Spleen (tissue), 11 donors: ENCODE data around the gene TAAR8. TPM values are rescaled to one million over a fixed set of nuclear protein-coding genes. Genes with fewer than 3 reads are reported as not detected.
A peak's percentile ranks its signal among the peaks of the same experiment; 100 is the strongest.

Experiments used
- DNase-seq: peaks from one replicate; pipeline ENCODE4 v3.0.0-alpha.2; 2020
- H3K27ac ChIP-seq, 8 donors: fragments of 200-600 bp; sonication (generic) in 7 of 8; 1 replicate in 4 of 8; 2 replicates in 4 of 8; pipeline versions ENCODE4 v1.5.0 to v1.8.0; 2016 to 2021; ENCODE audit warnings: inconsistent platforms in 4 of 8, mild to moderate bottlenecking in 4 of 8, moderate library complexity in 1 of 8
- H3K27me3 ChIP-seq, 7 donors: fragments of 200-600 bp; sonication (generic) in 6 of 7; replicated peaks in 1 of 7; 1 replicate in 4 of 7; 2 replicates in 3 of 7; pipeline versions ENCODE4 v1.5.0 to v1.8.0; 2016 to 2021; ENCODE audit warnings: inconsistent platforms in 3 of 7, mild to moderate bottlenecking in 1 of 7
- H3K36me3 ChIP-seq, 6 donors: fragments of 200-600 bp; sonication (generic) in 5 of 6; 1 replicate in 4 of 6; 2 replicates in 2 of 6; pipeline versions ENCODE4 v1.5.0 to v1.8.0; 2016 to 2021; ENCODE audit warnings: inconsistent platforms in 2 of 6
- H3K4me1 ChIP-seq, 6 donors: fragments of 200-600 bp; sonication (generic) in 5 of 6; 1 replicate in 3 of 6; 2 replicates in 3 of 6; pipeline versions ENCODE4 v1.5.0 to v1.8.0; 2016 to 2021; ENCODE audit warnings: inconsistent platforms in 3 of 6
- H3K4me3 ChIP-seq, 8 donors: fragments of 200-600 bp; sonication (generic) in 7 of 8; 1 replicate in 4 of 8; 2 replicates in 4 of 8; pipeline versions ENCODE4 v1.5.0 to v1.8.0; 2016 to 2021; ENCODE audit warnings: inconsistent platforms in 4 of 8, mild to moderate bottlenecking in 4 of 8, moderate library complexity in 2 of 8
- H3K9me3 ChIP-seq, 8 donors: fragments of 200-600 bp; sonication (generic) in 7 of 8; 1 replicate in 4 of 8; 2 replicates in 4 of 8; pipeline versions ENCODE4 v1.5.0 to v1.8.0; 2016 to 2021; ENCODE audit warnings: inconsistent platforms in 4 of 8
- POLR2A ChIP-seq, 3 donors: fragments of 450-650 bp; IDR thresholded peaks; one replicate each; pipeline ENCODE4 v1.5.1; 2017; ENCODE audit warnings: antibody characterized with exemption in 3 of 3, mild to moderate bottlenecking in 1 of 3
- POLR2AphosphoS5 ChIP-seq, 3 donors: sonication (generic); formaldehyde crosslinking; IDR thresholded peaks; one replicate each; pipeline ENCODE4 v1.5.1; 2017; ENCODE audit warnings: antibody characterized with exemption in 3 of 3
- WGBS, 5 donors: extraction: QIAGEN DNeasy Blood & Tissue Kit in 3 of 5; methylation state at CpG; one replicate each; pipeline versions ENCODE4 v1.1.5 to v1.1.7; 2013 to 2018; 5-methylcytosine and 5-hydroxymethylcytosine counted together
- intact Hi-C: fragments of 100-400 bp; cut with DNase I; formaldehyde crosslinking; loops from one replicate; pipeline ENCODE4 v1.15.0; 2023; ENCODE audit warnings: low total_unique reads
- polyA plus RNA-seq, 3 donors: library from polyadenylated mRNA; stranded (reverse); fragments of 200-250 nt; gene quantifications; one replicate each; pipeline ENCODE4 v1.2.1, GENCODE V29; 2013
- total RNA-seq, 7 donors: library from RNA; depleted of rRNA in 3 of 7; stranded (reverse); fragments of >200 nt in 3 of 7; fragmentation: NEBNext Ultra II Directional in 4 of 7; extraction: Animal tissue kit (Norgen Biotek cat#: 25700) in 4 of 7; gene quantifications; one replicate each; pipeline versions ENCODE4 v1.1.0 to v1.2.1, GENCODE V29; 2016 to 2021
- TF ChIP-seq, protein P1 (sequence below), 11 experiments: fragments of 200-600 bp in 7 of 11; fragments of 450-650 bp in 4 of 11; sonication (generic) in 4 of 11; IDR thresholded peaks in 8 of 11; conservative IDR thresholded peaks in 3 of 11; 1 replicate in 7 of 11; 2 replicates in 4 of 11; pipeline versions ENCODE4 v1.4.0 to v1.8.0; 2016 to 2021; ENCODE audit warnings: antibody characterized with exemption in 11 of 11, inconsistent platforms in 4 of 11, mild to moderate bottlenecking in 1 of 11
- donor health status: healthy with polysubstance abuse.
- donor health status: DM: no; HTN: no; CAD: no; lungs with moderate emphysema.
- donor health status: DM: no; HTN: no; CAD: no.
- donor health status: Bipolar disorder and iron deficiency.
- donor health status: healthy.
- donor health status: DM: no; HTN: no; CAD: no.
- donor health status: DM: yes; HTN: yes; CAD: no.

TAAR8 gene
- total and polyA plus RNA-seq, 10 donors: not detected

DNA sequence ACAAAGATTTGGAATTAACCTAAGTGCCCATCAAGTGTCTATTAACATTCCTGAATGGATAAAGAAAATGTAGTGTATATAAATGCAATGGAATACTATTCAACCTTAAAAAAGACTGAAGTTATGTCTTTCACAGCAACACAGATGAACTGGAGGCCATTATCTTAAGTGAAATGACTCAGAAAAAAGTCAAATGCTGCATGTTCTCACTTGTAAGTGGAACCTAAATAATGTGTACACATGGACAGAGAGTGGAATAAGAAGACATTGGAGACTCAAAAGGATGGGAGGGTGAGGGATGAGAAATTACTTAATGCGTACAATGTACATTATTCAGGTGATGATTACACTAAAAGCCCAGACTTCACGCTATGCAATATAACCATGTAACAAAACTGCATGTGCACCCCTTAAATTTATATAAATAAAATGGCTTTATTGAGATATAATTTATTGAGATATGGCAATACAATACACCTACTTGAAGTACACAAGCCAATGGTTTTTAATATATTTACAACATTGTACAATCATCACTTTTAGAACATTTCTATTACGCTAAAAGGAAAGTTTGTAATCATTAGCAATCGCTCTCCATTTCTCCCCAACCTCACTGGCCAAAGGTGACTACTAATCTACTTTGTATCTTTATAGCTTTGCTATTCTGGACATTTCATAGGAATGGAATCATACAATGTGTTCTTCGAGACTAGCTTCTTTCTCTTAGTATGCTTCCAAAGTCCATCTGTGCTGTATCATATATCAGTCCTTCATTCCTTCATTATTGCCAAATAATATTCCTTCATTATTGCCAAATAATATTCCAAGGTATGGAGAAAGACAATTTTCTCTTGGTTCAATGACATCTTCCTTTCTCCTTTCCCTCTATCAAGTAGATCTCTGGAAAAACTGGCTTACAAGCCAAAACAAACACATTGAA is 45.3 kb upstream of the TAAR8 start:
- H3K9me3 ChIP-seq: no peaks in the 10 kb centered on the region
- 95 to 98% (median 97%) methylated on average over 5 of the region's 5 CpGs for WGBS, 5 donors
- TF ChIP-seq POLR2AphosphoS5 (IDR thresholded peaks at IDR 0.05) (no peak), POLR2A (IDR thresholded peaks at IDR 0.05) (no peak)
- TF ChIP-seq, protein P1, sequence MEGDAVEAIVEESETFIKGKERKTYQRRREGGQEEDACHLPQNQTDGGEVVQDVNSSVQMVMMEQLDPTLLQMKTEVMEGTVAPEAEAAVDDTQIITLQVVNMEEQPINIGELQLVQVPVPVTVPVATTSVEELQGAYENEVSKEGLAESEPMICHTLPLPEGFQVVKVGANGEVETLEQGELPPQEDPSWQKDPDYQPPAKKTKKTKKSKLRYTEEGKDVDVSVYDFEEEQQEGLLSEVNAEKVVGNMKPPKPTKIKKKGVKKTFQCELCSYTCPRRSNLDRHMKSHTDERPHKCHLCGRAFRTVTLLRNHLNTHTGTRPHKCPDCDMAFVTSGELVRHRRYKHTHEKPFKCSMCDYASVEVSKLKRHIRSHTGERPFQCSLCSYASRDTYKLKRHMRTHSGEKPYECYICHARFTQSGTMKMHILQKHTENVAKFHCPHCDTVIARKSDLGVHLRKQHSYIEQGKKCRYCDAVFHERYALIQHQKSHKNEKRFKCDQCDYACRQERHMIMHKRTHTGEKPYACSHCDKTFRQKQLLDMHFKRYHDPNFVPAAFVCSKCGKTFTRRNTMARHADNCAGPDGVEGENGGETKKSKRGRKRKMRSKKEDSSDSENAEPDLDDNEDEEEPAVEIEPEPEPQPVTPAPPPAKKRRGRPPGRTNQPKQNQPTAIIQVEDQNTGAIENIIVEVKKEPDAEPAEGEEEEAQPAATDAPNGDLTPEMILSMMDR (IDR thresholded peaks at IDR 0.05 in 8 of 11, conservative IDR thresholded peaks at IDR 0.05 in 3 of 11): no peak
- H3K36me3 ChIP-seq: peaks cover 0 to 50% (median 13%) of the 10 kb centered on the region in 6 donors
- H3K27ac ChIP-seq: peak overlapping the region in 1 of 8 donors; percentile 12
- no peak for DNase-seq
- no peak overlapping the region for H3K4me3 ChIP-seq
- H3K4me1 ChIP-seq: peaks cover 24 to 97% (median 83%) of the 10 kb centered on the region in 6 donors
- intact Hi-C loops: no loop called here
- no peaks in the 10 kb centered on the region for H3K27me3 ChIP-seq

GRCh38 chr6:132511210-132511830 is 41.2 kb upstream of the TAAR8 start:
- Histone ChIP-seq H3K9me3 (no peaks in the 10 kb centered on the region), H3K4me1 (peaks cover 16 to 77% (median 67%) of the 10 kb centered on the region in 6 donors), H3K27ac (peak overlapping the region in 7 of 8 donors; percentile 88 to 99 (median 95)), H3K36me3 (peaks cover 0 to 28% (median 0%) of the 10 kb centered on the region in 6 donors), H3K4me3 (peak overlapping the region; percentile 77 to 100 (median 94)), H3K27me3 (no peaks in the 10 kb centered on the region)
- 39 to 50% (median 47%) methylated on average over 4 of the region's 4 CpGs for WGBS, 5 donors
- TF ChIP-seq POLR2A (IDR thresholded peaks at IDR 0.05) (no peak), POLR2AphosphoS5 (IDR thresholded peaks at IDR 0.05) (peak in 1 of 3 donors; percentile 20)
- intact Hi-C loops: no loop called here
- DNase-seq: no peak

- 17 to 28% (median 22%) methylated on average over 2 of the region's 2 CpGs for whole genome bisulfite sequencing, 5 donors
- H3K4me1 ChIP-seq: peaks cover 16 to 72% (median 62%) of the 10 kb centered on the region in 6 donors
- H3K27ac ChIP-seq: peak overlapping the region; percentile 70 to 99 (median 94)
- H3K9me3 ChIP-seq: no peaks in the 10 kb centered on the region
- H3K27me3 ChIP-seq: no peaks in the 10 kb centered on the region
- peak overlapping the region; percentile 77 to 100 (median 94) for H3K4me3 ChIP-seq
- DNase-seq: no peak
- H3K36me3 ChIP-seq: peaks cover 0 to 27% (median 0%) of the 10 kb centered on the region in 6 donors
- intact Hi-C loops: no loop called here
- TF ChIP-seq POLR2AphosphoS5 (IDR thresholded peaks at IDR 0.05): no peak
- TF ChIP-seq, protein P1 (IDR thresholded peaks at IDR 0.05 in 8 of 11, conservative IDR thresholded peaks at IDR 0.05 in 3 of 11): no peak
- no peak for TF ChIP-seq POLR2A (IDR thresholded peaks at IDR 0.05)
These were observed 40.6 kb upstream of the TAAR8 start for GRCh38 chr6:132511831-132512220.

DNA sequence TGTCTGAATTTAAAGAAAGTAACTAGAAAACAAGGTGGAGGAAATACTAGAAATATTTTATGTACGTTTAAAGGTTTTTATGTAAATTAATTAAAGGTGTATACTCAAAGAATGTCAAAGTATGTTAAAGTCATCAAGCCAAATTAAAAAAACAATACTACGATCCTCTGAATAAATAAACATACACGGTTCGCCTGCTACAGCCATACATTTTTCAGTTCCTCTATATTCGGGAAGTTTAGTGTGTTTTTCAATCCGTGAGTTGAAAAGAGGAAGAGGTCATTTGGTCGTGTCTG is 40.2 kb upstream of the TAAR8 start:
- peak overlapping the region; percentile 77 to 100 (median 94) for H3K4me3 ChIP-seq
- H3K27me3 ChIP-seq: no peaks in the 10 kb centered on the region
- DNase-seq: no peak
- intact Hi-C loops: no loop called here
- peaks cover 0 to 23% (median 0%) of the 10 kb centered on the region in 6 donors for H3K36me3 ChIP-seq
- WGBS, 5 donors: 0 to 2% (median 0%) methylated on average over 7 of the region's 7 CpGs
- no peaks in the 10 kb centered on the region for H3K9me3 ChIP-seq
- TF ChIP-seq, protein P1 (IDR thresholded peaks at IDR 0.05 in 8 of 11, conservative IDR thresholded peaks at IDR 0.05 in 3 of 11): no peak
- TF ChIP-seq POLR2AphosphoS5 (IDR thresholded peaks at IDR 0.05) (no peak), POLR2A (IDR thresholded peaks at IDR 0.05) (no peak)
- H3K27ac ChIP-seq: peak overlapping the region; percentile 70 to 99 (median 94)
- peaks cover 15 to 68% (median 57%) of the 10 kb centered on the region in 6 donors for H3K4me1 ChIP-seq
